NCI-H187 (cell line): ENCODE results near the gene HOXC5.

Experiments used
- DNase-seq, 2 experiments: peaks; one replicate each; lab custom pipeline; 2025; lab: John Stamatoyannopoulos, UW

The HOXC5 gene

DNA sequence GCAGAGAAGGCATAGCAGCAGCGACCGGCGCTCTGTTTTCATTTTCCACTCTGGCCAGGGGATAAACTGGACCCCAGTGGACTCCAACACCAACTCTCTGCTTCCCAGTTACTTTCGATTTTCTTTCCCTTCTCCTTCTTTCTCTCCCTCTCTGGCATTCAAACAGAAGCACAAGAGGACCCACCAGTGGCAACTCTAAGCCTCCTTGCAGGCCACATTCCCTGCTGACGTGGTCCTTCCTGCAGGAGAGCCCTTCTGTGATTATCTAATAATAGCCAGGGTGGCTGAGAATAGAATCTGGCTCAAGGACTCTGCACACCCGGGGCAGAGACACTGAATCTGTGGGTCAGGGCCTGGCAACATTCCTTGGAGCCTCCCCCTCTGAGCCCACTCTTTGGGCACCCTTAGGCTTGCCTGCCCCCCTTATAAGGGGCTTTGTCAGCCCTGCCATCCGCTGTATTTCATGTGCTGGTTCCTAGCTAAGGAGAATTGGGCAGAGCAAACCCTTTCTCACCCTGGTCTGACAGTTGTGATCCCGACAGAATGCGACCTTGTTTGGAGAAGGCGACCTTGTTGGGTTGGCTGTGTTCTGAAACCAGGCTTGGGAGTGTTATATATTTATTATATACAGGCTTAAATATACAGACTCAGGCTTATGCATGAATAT lies 12.8 kb upstream of the HOXC5 start:
- DNase-seq: no peak

DNA sequence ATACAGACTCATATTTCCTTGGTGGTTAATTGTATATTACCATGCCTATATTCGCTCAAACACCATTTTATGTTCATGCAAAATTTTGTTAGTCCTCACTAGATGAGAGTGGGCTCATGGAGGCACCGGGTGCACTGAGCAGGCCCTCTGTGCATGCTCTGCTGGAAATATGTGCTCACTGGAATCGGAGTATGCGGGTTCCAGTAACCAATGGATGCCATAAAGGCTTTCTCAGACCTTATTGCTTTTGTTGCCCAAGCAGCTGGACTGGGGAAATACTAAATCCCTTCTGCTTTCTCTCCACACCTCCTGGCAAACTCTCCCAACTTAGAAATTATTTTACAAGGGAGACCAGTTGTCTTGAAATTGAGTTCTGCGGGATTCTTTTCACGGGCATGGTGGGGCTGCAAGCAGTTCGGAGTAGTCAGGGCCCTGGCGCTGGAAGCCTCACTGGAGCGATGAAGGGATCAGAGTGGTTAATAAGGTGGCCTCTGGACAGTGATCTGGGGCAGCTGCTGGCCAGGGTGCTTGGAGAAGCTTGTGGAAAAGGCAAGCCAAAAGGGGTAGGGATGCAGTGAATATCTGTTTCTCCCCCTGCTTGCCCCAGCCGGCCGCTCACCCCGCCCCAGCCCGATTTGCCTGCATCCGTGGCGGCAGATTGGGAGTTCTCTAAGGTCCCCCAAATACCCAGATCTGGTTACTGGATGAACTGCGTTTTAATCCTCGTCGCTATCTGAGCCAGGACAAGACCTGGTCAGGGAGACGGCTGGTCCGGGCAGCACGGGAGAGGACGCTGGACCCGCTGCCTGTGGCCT lies 12.1 kb upstream of the HOXC5 start:
- DNase-seq: no peak

DNA sequence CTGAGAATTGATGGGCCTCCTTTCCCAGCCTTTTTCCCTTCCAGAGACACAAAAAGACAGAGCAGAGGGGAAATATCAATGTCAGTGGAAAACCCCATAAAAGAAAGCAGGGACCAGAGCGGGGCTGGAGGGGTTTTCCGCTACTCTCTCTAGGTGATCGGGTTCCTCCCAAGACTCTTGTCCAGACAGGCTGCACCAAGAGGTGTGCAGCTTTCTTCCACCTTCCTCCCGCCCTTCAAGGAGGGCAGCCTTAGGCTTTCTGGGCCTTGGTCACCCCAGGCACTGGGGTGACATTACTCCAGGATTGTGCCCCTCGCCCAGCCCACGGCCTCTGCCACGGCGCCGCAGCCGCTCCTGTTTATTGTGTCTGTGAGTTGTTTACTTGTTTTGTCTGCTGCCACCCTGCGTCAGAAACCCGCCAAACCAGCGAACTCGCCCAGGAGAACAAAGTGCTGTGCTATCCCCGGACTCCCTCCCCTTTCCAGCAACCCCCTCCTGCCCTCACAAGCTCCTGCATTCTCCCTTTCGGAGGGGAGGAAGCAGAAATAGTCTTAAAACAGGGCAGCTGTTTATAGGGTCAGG lies 11.3 kb upstream of the HOXC5 start:
- DNase-seq: no peak

DNA sequence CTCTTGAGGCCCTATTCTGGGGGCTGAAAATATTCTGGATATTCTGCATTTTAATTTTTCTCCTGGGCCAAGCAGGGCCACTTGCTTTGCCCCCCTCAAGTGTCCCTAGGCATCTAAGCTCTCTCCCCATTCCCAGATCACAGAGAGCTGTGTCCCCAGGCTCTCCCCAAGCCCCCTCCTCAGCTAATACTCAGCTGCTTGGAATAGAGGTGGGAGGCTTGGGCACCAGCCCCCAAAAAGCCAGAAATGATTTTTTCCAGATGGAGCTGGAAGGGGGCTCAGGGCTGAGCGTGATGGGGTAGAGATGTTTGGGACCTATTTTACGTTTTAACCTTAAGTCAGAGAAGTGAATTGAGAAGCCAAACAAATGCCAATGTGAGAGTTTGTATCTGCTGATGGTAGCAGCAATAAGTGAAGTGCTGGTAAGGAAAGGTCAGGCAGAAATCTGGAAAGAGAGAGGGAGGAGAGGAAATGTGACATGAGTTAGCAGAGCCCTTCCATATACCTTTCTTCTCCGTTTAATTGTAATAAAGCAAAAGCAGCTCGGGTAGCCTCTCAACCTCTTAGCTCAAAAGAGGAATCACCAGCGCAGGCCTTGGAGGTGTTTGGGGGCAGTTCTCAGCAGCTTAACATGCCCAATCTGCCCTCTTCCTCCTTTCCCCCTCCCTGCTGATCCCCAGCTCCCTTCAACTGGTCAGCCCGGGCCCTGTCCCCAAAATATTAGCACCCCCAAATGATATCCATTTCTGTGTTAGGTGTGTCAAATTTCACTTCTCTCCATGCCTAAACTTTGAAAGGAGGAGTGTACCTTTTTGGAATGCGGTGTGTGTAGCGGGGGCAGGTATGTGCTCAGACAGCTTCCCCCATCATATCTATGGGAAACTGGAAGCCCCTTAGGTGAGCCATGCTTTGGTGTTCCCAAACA lies 9.6 kb upstream of the HOXC5 start:
- DNase-seq: no peak

DNA sequence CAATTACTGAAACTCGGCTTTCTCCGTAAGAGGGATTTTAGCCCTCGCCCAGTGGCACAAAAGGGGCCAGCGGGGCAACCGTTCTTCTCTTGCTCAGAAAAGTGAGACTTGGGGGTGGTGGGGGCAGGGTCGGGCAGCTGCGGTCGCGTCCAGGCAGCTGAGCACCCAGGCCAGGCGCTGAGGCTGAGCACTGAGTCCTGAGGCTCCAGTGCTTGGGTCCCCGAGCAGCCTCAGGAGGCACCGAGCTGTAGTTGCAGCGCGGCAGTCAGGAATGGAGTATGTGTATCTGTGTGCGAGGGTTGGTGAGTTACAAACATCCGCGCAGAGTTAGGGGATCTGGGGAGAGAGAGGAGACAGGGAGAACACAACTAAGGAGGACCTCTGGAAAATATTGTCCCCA lies 8.7 kb upstream of the HOXC5 start:
- DNase-seq: no peak

DNA sequence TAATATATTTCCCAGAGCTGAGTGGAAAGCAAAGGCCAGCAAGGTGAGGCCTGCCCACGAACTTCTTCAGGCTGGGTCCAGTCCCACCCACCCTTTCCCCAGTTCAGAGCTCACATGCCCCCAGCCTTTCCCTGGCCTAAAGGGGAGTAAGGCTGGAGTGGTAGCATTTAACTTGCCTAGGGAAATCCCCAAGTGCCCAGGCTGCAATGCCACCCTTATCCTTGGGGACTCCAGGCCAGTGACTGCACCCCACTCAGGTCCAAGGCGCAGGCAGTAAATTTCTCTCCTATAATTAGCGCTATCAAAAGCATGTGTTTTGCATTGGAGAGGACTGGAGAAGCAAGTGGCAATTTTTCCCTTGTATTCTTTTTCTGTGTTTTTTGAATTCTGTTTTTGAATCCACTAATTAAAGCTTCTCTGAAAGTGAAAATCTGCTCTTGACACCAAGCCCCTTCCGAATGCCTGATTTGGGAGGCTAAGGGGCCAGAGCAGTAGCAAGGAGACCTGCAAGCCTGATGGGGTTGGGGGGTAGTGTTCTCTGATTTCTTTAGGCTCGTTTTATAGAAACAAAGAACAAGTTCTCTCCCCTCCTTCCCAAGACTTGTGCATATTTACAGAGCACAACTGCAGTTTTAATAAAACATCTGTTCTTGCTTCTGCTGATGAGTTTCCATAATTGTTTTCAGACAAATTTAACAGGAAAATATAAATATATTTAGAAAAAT lies 8.1 kb upstream of the HOXC5 start:
- no peak for DNase-seq

DNA sequence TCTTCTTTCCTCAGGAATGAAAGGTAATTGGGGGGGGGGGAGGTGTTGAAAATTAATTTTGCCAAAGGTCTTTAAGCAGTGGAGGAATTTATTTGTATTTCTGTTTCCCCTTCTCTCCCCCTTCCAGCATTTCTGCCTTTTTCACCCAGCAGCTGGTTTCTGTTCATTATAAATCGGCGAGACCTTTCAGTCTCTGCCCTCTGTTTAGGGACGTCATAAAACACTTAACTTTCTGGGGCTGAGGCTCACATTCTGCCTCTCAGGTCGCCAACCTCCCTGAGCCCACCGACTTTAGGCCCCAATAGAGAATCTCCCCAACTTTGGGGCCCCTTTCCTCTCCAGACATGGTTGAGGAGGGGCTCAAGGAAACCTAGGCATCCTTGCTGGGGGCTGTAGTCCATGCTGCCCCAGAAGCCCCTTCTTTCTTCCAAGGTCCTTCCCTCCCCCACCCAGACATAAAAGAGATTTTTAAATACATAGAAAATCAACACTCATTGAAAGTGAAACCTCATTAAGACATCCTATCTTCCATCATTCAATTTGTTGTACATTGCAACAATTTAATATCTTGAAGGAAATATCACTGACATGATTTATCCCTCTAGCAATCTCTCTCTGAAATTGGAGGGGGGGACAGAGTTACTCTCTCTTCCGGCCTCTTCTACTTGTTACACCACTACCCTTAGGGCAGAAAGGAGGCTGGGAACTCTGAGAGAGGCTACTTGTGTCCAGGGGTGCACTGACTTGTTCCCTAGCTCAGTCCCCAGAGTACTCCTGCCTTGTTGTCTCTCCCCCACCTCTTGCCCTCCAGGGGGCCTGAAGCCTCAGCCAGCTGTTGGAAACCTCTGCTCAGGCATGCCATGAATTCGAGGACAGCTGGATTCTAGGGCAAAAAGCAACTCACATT lies 7.1 kb upstream of the HOXC5 start:
- DNase-seq: no peak

DNA sequence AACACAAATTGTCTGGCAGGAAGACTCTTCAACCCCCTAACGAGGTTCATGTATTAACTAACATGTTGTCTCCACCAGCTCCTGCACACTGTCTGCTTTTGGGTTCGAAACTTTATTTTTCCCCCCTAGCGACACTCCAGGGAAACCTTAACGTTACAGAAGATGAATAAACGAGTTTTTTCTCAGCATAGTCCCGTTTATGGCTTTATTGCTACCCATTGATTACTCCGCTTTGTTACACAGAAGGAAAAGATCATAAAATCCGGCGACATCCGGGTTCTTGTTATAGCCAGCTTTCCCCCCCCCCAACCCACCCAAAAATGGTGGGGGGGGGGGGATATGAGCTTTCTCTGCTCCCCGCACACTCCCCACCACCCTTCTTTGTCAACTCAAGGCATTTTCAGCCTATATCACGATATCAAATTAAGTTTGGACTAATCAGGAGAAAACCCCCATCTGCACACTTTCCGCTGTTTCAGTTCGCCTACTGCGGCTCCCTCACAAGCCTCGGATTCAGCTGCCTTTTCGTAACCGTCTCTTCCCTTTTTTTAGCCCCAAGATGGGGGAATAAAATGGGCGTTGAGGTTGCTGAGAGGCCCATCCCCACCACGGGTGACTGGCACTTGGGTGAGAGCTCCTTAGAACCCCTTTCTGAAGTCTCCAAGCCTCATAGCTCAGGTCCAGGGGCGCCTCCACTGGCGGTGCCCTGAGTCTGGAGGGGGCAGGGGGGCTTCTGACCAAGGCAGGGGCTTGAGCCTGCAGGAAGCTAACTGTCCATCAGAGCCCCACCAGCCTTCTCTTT lies 6.0 kb upstream of the HOXC5 start:
- no peak for DNase-seq

DNA sequence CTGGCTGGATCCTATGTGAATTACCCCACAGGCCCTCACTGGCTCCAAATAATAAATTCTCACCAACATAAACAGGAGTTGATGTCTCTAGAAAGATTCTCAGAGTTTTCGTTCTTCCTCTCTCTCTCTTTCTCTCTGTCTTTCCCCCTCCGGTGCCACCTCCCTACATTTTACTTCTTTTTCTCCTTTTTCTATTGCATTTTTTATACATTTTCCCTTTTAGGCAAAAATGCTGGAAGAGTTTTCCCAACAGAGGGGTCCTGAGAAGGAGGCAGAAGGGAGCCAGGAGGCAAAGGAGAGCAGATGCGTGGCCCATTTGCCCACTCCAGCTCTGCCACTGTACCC lies 5.4 kb upstream of the HOXC5 start:
- no peak for DNase-seq

DNA sequence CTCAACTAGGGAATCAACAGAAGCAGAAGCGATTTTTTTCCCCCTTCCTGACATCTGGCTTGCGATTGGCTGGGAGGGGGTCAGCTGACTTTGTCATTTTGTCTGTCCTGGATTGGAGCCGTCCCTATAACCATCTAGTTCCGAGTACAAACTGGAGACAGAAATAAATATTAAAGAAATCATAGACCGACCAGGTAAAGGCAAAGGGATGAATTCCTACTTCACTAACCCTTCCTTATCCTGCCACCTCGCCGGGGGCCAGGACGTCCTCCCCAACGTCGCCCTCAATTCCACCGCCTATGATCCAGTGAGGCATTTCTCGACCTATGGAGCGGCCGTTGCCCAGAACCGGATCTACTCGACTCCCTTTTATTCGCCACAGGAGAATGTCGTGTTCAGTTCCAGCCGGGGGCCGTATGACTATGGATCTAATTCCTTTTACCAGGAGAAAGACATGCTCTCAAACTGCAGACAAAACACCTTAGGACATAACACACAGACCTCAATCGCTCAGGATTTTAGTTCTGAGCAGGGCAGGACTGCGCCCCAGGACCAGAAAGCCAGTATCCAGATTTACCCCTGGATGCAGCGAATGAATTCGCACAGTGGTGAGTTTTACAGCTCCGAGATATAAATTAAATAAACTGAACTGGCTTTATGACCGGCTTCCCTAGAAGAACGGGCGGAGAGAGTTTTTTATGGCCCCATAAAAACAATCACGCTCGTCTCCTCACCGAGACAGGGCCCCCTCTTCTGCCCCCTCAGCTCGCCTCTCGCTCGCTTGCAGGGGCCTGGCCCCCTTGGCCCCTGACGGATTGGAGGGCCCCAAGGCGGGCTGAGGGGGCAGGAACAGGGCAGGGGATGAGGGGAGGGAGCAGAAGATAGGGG lies 4.3 kb upstream of the HOXC5 start, which contains the start of gene HOXC6:
Gene HOXC6 (plus strand): TSS at position 127 of the 888 bp plus-strand sequence. CDS start 82 bp downstream, at position 209.
- DNase-seq: no peak

DNA sequence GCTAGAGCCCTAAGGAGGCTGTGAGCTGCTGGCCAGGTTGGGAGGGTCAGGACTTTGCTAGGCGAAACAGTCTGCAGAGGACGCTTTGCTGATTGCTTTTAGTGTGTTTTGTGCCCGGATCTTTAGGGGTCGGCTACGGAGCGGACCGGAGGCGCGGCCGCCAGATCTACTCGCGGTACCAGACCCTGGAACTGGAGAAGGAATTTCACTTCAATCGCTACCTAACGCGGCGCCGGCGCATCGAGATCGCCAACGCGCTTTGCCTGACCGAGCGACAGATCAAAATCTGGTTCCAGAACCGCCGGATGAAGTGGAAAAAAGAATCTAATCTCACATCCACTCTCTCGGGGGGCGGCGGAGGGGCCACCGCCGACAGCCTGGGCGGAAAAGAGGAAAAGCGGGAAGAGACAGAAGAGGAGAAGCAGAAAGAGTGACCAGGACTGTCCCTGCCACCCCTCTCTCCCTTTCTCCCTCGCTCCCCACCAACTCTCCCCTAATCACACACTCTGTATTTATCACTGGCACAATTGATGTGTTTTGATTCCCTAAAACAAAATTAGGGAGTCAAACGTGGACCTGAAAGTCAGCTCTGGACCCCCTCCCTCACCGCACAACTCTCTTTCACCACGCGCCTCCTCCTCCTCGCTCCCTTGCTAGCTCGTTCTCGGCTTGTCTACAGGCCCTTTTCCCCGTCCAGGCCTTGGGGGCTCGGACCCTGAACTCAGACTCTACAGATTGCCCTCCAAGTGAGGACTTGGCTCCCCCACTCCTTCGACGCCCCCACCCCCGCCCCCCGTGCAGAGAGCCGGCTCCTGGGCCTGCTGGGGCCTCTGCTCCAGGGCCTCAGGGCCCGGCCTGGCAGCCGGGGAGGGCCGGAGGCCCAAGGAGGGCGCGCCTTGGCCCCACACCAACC lies 3.1 kb upstream of the HOXC5 start:
- no peak for DNase-seq

DNA sequence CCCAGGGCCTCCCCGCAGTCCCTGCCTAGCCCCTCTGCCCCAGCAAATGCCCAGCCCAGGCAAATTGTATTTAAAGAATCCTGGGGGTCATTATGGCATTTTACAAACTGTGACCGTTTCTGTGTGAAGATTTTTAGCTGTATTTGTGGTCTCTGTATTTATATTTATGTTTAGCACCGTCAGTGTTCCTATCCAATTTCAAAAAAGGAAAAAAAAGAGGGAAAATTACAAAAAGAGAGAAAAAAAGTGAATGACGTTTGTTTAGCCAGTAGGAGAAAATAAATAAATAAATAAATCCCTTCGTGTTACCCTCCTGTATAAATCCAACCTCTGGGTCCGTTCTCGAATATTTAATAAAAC lies 2.4 kb upstream of the HOXC5 start:
- DNase-seq: no peak

DNA sequence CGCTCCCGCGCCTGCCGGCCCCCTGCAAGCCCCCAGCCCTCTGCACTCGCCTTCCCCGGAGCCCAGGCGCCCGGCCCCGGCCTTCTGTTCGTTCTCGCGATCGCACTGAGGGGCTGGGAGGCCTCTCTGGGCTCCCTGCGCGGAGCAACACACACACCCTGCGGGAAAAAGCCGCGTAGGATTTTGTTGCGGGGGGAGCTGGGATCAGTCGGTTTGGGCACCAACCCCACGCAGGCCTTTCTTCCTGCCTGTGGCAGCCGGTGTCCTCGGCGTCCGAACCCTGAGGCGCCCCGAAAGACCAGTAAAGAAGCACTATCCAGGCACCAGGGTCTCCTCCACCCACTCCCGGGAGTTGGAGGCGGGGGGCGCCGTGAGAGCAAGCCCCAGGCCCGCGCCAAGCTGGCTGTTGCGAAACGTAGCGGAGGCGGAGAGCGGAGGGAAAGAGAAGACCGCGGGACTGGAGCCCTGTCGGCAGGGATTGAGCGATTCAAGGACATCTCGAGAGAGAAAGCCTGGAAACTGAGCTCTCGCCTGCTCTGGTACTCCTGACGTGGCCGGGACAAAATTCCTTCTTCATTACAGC lies 1.9 kb upstream of the HOXC5 start:
- DNase-seq: no peak

DNA sequence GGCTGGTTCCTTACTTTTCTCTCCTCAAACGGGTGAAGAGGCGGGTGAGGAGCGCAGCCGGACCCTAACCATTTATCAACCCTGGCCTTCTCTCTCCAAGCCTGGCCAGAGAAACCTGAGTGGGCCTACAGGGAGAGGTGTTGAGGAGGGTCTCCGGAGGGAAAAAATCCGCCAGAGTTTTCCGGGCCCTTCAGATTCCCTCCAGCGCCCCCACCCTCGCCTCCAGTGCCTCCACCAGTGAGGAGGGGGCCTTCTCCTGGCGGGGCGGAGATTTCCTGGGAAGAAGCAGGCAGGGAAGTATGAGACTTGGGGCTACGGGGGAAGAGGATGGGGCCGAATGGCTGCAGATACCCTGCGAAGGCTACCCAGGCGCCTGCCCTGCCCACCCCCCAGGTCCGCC lies 1.4 kb upstream of the HOXC5 start:
- no peak for DNase-seq

DNA sequence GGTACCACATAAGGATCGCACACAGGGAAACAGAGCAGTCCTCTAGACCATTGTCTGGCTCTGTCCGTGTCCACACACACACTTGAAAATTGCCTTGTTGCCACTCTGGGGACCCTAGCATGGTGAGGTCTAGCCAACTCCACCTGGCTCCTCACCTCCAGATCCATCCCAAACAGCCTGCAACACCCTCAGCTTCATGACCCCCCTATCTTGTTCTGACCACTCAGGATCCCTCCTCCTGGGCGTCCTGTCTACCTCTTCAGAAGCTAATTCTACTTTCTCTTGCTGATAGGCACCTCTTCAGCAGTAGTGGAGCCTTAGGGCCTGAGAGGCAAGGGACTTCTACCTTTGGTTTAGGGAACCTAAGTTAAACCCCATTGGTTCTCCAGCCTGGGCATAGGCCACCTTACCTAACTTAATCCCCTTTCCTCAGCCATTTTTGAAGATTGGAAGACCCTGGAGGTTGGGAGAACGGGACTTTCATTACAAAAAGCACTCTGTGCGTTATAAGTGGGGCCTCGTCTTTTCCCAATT lies 697 bp upstream of the HOXC5 start:
- no peak for DNase-seq

DNA sequence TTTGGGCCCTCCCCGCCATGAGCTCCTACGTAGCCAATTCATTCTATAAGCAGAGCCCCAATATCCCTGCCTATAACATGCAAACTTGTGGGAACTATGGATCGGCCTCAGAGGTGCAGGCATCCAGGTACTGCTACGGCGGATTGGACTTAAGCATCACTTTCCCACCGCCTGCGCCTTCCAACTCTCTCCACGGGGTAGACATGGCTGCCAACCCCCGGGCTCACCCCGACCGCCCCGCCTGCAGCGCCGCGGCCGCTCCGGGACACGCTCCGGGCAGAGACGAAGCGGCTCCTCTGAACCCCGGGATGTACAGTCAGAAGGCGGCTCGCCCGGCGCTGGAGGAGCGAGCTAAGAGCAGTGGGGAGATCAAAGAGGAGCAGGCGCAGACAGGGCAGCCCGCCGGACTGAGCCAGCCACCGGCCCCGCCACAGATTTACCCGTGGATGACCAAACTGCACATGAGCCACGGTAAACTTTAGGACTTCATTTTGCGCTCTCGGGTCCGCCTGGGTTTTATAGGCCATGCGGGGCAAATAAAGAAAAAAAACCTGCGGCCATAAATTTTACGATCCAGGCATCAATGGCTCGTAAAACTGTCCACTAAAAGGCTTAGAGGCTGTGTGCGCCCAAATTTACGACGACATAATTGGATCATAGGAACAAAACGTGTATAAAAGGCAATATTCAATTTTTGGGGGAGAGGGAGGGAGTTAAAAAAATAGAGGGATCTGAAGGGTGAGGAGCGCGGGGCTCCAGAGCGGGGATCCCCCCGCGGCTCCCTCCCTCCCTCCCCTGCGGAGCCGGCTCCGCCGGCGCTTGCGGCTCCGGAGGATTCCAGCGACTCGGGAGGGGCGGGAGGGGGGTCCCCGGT lies 493 bp downstream of the HOXC5 start:
- peak in 1 of 2 experiments; percentile 37 for DNase-seq
